Gastroesophageal sphincter (tissue), 4 donors: ENCODE measurements around the gene LRRC8C. TPM values are rescaled to one million over a fixed set of nuclear protein-coding genes. Genes with fewer than 3 reads are reported as not detected.

ENCODE experiments used
- ATAC-seq: fragments of 150-250 bp; one replicate; pipeline ENCODE4 v1.9.1; 2016; ENCODE audit warnings: mild to moderate bottlenecking, moderate library complexity
- H3K27ac ChIP-seq, 4 donors: fragments of 200-600 bp; sonication (generic) in 3 of 4; 1 replicate in 3 of 4; 2 replicates in 1 of 4; pipeline ENCODE4 v1.5.1; 2016 to 2019
- H3K27me3 ChIP-seq: fragments of 200-600 bp; sonication (generic); one replicate; pipeline ENCODE4 v1.5.1; 2019
- H3K36me3 ChIP-seq, 2 donors: fragments of 200-600 bp; sonication (generic); one replicate each; pipeline ENCODE4 v1.5.1; 2019; ENCODE audit warnings: control low read depth in 1 of 2
- H3K4me1 ChIP-seq, 3 donors: fragments of 200-600 bp; sonication (generic); 1 replicate in 2 of 3; 2 replicates in 1 of 3; pipeline ENCODE4 v1.5.1; 2016 to 2019; ENCODE audit warnings: control low read depth in 2 of 3
- H3K4me3 ChIP-seq, 2 donors: fragments of 200-600 bp; sonication (generic); one replicate each; pipeline ENCODE4 v1.5.1; 2019; ENCODE audit warnings: mild to moderate bottlenecking in 1 of 2, moderate library complexity in 1 of 2
- H3K9me3 ChIP-seq, 3 donors: fragments of 200-600 bp; sonication (generic); one replicate each; pipeline ENCODE4 v1.5.1; 2017 to 2019; ENCODE audit warnings: control low read depth in 2 of 3
- CTCF ChIP-seq, 4 experiments: fragments of 200-600 bp in 2 of 4; fragments of 450-650 bp in 2 of 4; sonication (generic) in 1 of 4; IDR thresholded peaks; one replicate each; pipeline ENCODE4 v1.5.1; 2017 to 2019; ENCODE audit warnings: antibody characterized with exemption in 4 of 4, mild to moderate bottlenecking in 2 of 4, moderate library complexity in 2 of 4
- EP300 ChIP-seq: sonication (generic); formaldehyde crosslinking; IDR thresholded peaks from one replicate; pipeline ENCODE4 v1.6.1; 2017; ENCODE audit warnings: antibody characterized with exemption, mild to moderate bottlenecking
- POLR2A ChIP-seq, 2 donors: fragments of 450-650 bp; IDR thresholded peaks; one replicate each; pipeline ENCODE4 v1.6.1; 2017; ENCODE audit warnings: antibody characterized with exemption in 2 of 2, mild to moderate bottlenecking in 2 of 2, moderate library complexity in 1 of 2
- POLR2AphosphoS5 ChIP-seq: sonication (generic); formaldehyde crosslinking; IDR thresholded peaks from one replicate; pipeline ENCODE4 v1.6.1; 2017; ENCODE audit warnings: antibody characterized with exemption
- WGBS, 2 donors: methylation state at CpG; one replicate each; pipeline ENCODE4 v1.1.5; 2018; ENCODE audit warnings: low coverage in 1 of 2; 5-methylcytosine and 5-hydroxymethylcytosine counted together
- total RNA-seq, 4 donors: library from RNA; depleted of rRNA; stranded (reverse); fragments of >200 nt; gene quantifications; one replicate each; pipeline ENCODE4 v1.1.0, GENCODE V29; 2016

LRRC8C gene
- total RNA-seq, 4 donors from 2014 or later, result 5.4 to 9.6 (median 6.2) TPM

GRCh38 chr1:89746424-89747149 lies 113.7 kb downstream of the LRRC8C start:
- no peaks in the 10 kb centered on the region for H3K4me1 ChIP-seq
- H3K36me3 ChIP-seq, result no peaks in the 10 kb centered on the region
- H3K27ac ChIP-seq, result no peak overlapping the region
- no peak for ATAC-seq
- no peaks in the 10 kb centered on the region for H3K9me3 ChIP-seq
- 59 to 78% methylated on average over 3 to 4 of the region's 4 CpGs for WGBS, 2 donors
- no peak for TF ChIP-seq EP300
- no peak for TF ChIP-seq CTCF (IDR thresholded peaks at IDR 0.05)
- no peak for TF ChIP-seq POLR2A (IDR thresholded peaks at IDR 0.05)
- no peak for TF ChIP-seq POLR2AphosphoS5
- H3K4me3 ChIP-seq, result no peak overlapping the region
- H3K27me3 ChIP-seq, result no peaks in the 10 kb centered on the region

- peaks cover 0 to 9% (median 2%) of the 10 kb centered on the region in 3 donors for H3K4me1 ChIP-seq
- no peaks in the 10 kb centered on the region for H3K36me3 ChIP-seq
- H3K9me3 ChIP-seq, result no peaks in the 10 kb centered on the region
- no peak overlapping the region for H3K4me3 ChIP-seq
- H3K27ac ChIP-seq, result no peak overlapping the region
- peaks cover 12% of the 10 kb centered on the region for H3K27me3 ChIP-seq
- TF ChIP-seq POLR2A (IDR thresholded peaks at IDR 0.05) (no peak), CTCF (IDR thresholded peaks at IDR 0.05) (no peak), EP300 (no peak), POLR2AphosphoS5 (no peak)
- no peak for ATAC-seq
Observed at GRCh38 chr1:89753761-89754160, 120.8 kb downstream of the LRRC8C start.

GRCh38 chr1:89754518-89754917 lies 121.6 kb downstream of the LRRC8C start:
- 52 to 72% methylated on average over 2 of the region's 2 CpGs for WGBS, 2 donors
- no peak overlapping the region for H3K4me3 ChIP-seq
- TF ChIP-seq POLR2A (IDR thresholded peaks at IDR 0.05), result no peak
- TF ChIP-seq POLR2AphosphoS5, result no peak
- no peak for TF ChIP-seq CTCF (IDR thresholded peaks at IDR 0.05)
- TF ChIP-seq EP300, result no peak
- no peak for ATAC-seq
- peaks cover 12% of the 10 kb centered on the region for H3K27me3 ChIP-seq
- no peak overlapping the region for H3K27ac ChIP-seq
- no peaks in the 10 kb centered on the region for H3K36me3 ChIP-seq
- peaks cover 0 to 13% (median 8%) of the 10 kb centered on the region in 3 donors for H3K4me1 ChIP-seq
- H3K9me3 ChIP-seq, result no peaks in the 10 kb centered on the region

GRCh38 chr1:89755591-89755990 lies 122.7 kb downstream of the LRRC8C start:
- H3K27ac ChIP-seq, result no peak overlapping the region
- TF ChIP-seq EP300 (no peak), CTCF (IDR thresholded peaks at IDR 0.05) (no peak), POLR2AphosphoS5 (no peak), POLR2A (IDR thresholded peaks at IDR 0.05) (no peak)

GRCh38 chr1:89757532-89757931 lies 124.6 kb downstream of the LRRC8C start:
- no peaks in the 10 kb centered on the region for H3K9me3 ChIP-seq
- peaks cover 0 to 20% (median 13%) of the 10 kb centered on the region in 3 donors for H3K4me1 ChIP-seq
- 43 to 70% methylated on average over 2 to 5 of the region's 5 CpGs for WGBS, 2 donors
- H3K4me3 ChIP-seq, result no peak overlapping the region
- H3K27ac ChIP-seq, result peak overlapping the region in 3 of 4 donors; percentile 19 to 53 (median 31)
- H3K27me3 ChIP-seq, result peaks cover 12% of the 10 kb centered on the region
- no peak for TF ChIP-seq POLR2A (IDR thresholded peaks at IDR 0.05)
- no peak for TF ChIP-seq CTCF (IDR thresholded peaks at IDR 0.05)
- no peak for TF ChIP-seq POLR2AphosphoS5
- TF ChIP-seq EP300, result no peak
- peak; percentile 50 for ATAC-seq
- no peaks in the 10 kb centered on the region for H3K36me3 ChIP-seq

More at GRCh38 chr1:89755591-89755990, 122.7 kb downstream of the LRRC8C start:
- H3K4me1 ChIP-seq, result peaks cover 0 to 13% (median 8%) of the 10 kb centered on the region in 3 donors
- 88 to 100% methylated on average over 3 of the region's 3 CpGs for WGBS, 2 donors
- no peak for ATAC-seq
- no peak overlapping the region for H3K4me3 ChIP-seq
- no peaks in the 10 kb centered on the region for H3K9me3 ChIP-seq
- H3K36me3 ChIP-seq, result no peaks in the 10 kb centered on the region
- peaks cover 12% of the 10 kb centered on the region for H3K27me3 ChIP-seq
